HEK293 (cell line): ENCODE results near the gene EVC.

ENCODE experiments used
- CTCF ChIA-PET: fragments of 350-600 bp; formaldehyde crosslinking; extraction: SDS; loops from one replicate; lab custom pipeline; 2021; ENCODE audit warnings: antibody characterized with exemption; lab: Yijun Ruan, JAX
- POLR2A ChIA-PET: fragments of 300-600 bp; formaldehyde crosslinking; extraction: SDS; loops from one replicate; lab custom pipeline; 2020; ENCODE audit warnings: antibody characterized with exemption, inconsistent platforms; lab: Yijun Ruan, JAX
- H3K27ac ChIP-seq: fragments of 200-500 bp; sonication (Bioruptor generic); 2 replicates; pipeline ENCODE4 v1.5.1; 2014; ENCODE audit warnings: low read depth, low read length, control low read depth, inconsistent platforms; ENCODE audit errors: extremely low read depth
- H3K36me3 ChIP-seq, 2 experiments: fragments of 200-500 bp in 1 of 2; sonication (Bioruptor generic) in 1 of 2; 1 replicate in 1 of 2; 2 replicates in 1 of 2; pipeline ENCODE4 v1.5.1; 2014 to 2017; ENCODE audit warnings: inconsistent platforms in 2 of 2, low read length in 2 of 2; ENCODE audit not compliant: control insufficient read depth in 2 of 2, insufficient read depth in 1 of 2
- H3K4me1 ChIP-seq: fragments of 200-500 bp; sonication (Bioruptor generic); 2 replicates; pipeline ENCODE4 v1.5.1; 2014; ENCODE audit warnings: mild to moderate bottlenecking, low read length, inconsistent platforms; ENCODE audit not compliant: control insufficient read depth, insufficient read depth
- H3K4me3 ChIP-seq: 2 replicates; pipeline ENCODE4 v1.5.1; 2011; ENCODE audit warnings: low read depth, mild to moderate bottlenecking, control low read depth, low read length, moderate library complexity
- H3K9me3 ChIP-seq: fragments of 200-500 bp; sonication (Bioruptor generic); 2 replicates; pipeline ENCODE4 v1.5.1; 2014; ENCODE audit warnings: low read depth, low read length, inconsistent platforms; ENCODE audit not compliant: control insufficient read depth, insufficient read depth
- BCL11A ChIP-seq: fragments of 450-650 bp; formaldehyde crosslinking; IDR thresholded peaks from 2 replicates; pipeline ENCODE4 v1.5.1; 2016; ENCODE audit warnings: low read depth, missing biosample characterization, missing genetic modification characterization
- EGR2 ChIP-seq: fragments of 450-650 bp; formaldehyde crosslinking; IDR thresholded peaks from 2 replicates; pipeline ENCODE4 v1.5.1; 2016; ENCODE audit warnings: low read depth, missing biosample characterization, missing genetic modification characterization
- FEZF1 ChIP-seq: fragments of 450-650 bp; formaldehyde crosslinking; IDR thresholded peaks from 2 replicates; pipeline ENCODE4 v1.5.1; 2016; ENCODE audit warnings: missing biosample characterization, missing genetic modification characterization
- KLF10 ChIP-seq: fragments of 450-650 bp; IDR thresholded peaks from 2 replicates; pipeline ENCODE4 v1.5.1; 2018; ENCODE audit warnings: missing biosample characterization, mild to moderate bottlenecking, missing genetic modification characterization
- RBAK ChIP-seq: fragments of 450-650 bp; formaldehyde crosslinking; IDR thresholded peaks from 2 replicates; pipeline ENCODE4 v1.5.1; 2016; ENCODE audit warnings: missing biosample characterization, missing genetic modification characterization
- SCRT1 ChIP-seq: fragments of 450-650 bp; formaldehyde crosslinking; IDR thresholded peaks from 2 replicates; pipeline ENCODE4 v1.5.1; 2016; ENCODE audit warnings: missing biosample characterization, missing genetic modification characterization, borderline replicate concordance
- ZBTB26 ChIP-seq: fragments of 450-650 bp; formaldehyde crosslinking; optimal IDR thresholded peaks from 2 replicates; pipeline ENCODE3; 2016; ENCODE audit warnings: missing biosample characterization, mild to moderate bottlenecking, missing genetic modification characterization
- ZBTB8A ChIP-seq: fragments of 450-650 bp; formaldehyde crosslinking; IDR thresholded peaks from 2 replicates; pipeline ENCODE4 v1.5.1; 2016; ENCODE audit warnings: missing biosample characterization, missing genetic modification characterization
- ZFP41 ChIP-seq: fragments of 450-650 bp; formaldehyde crosslinking; IDR thresholded peaks from 2 replicates; pipeline ENCODE4 v1.5.1; 2016; ENCODE audit warnings: missing biosample characterization, missing genetic modification characterization, borderline replicate concordance
- ZIC2 ChIP-seq: fragments of 450-650 bp; formaldehyde crosslinking; IDR thresholded peaks from 2 replicates; pipeline ENCODE4 v1.5.1; 2016; ENCODE audit warnings: missing biosample characterization, missing genetic modification characterization
- ZNF132 ChIP-seq: fragments of 450-650 bp; formaldehyde crosslinking; IDR thresholded peaks from 2 replicates; pipeline ENCODE4 v1.5.1; 2017; ENCODE audit warnings: missing biosample characterization, missing genetic modification characterization, borderline replicate concordance
- ZNF175 ChIP-seq: fragments of 450-650 bp; formaldehyde crosslinking; IDR thresholded peaks from 2 replicates; pipeline ENCODE4 v1.5.1; 2016; ENCODE audit warnings: missing biosample characterization, missing genetic modification characterization
- ZNF211 ChIP-seq: fragments of 450-650 bp; formaldehyde crosslinking; IDR thresholded peaks from 2 replicates; pipeline ENCODE4 v1.5.1; 2016; ENCODE audit warnings: low read depth, missing biosample characterization, missing genetic modification characterization
- ZNF23 ChIP-seq: fragments of 450-650 bp; formaldehyde crosslinking; IDR thresholded peaks from 2 replicates; pipeline ENCODE4 v1.5.1; 2016; ENCODE audit warnings: missing biosample characterization, missing genetic modification characterization, borderline replicate concordance
- ZNF274 ChIP-seq, 2 experiments: fragments of 200-500 bp in 1 of 2; fragments of 450-650 bp in 1 of 2; sonication (Bioruptor generic) in 1 of 2; formaldehyde crosslinking in 1 of 2; IDR thresholded peaks; 2 replicates each; pipeline versions ENCODE4 v1.5.1 to v1.6.1; 2014 to 2016; ENCODE audit warnings: borderline replicate concordance in 1 of 2, inconsistent platforms in 1 of 2, low read length in 1 of 2, missing biosample characterization in 1 of 2, missing genetic modification characterization in 1 of 2
- ZNF280C ChIP-seq: fragments of 450-650 bp; formaldehyde crosslinking; IDR thresholded peaks from 2 replicates; pipeline ENCODE4 v1.5.1; 2016; ENCODE audit warnings: missing biosample characterization, missing genetic modification characterization
- ZNF311 ChIP-seq: fragments of 450-650 bp; formaldehyde crosslinking; IDR thresholded peaks from 2 replicates; pipeline ENCODE4 v1.5.1; 2017; ENCODE audit warnings: missing biosample characterization, missing genetic modification characterization, borderline replicate concordance
- ZNF513 ChIP-seq: fragments of 450-650 bp; IDR thresholded peaks from 2 replicates; pipeline ENCODE4 v1.5.1; 2018; ENCODE audit warnings: missing biosample characterization, missing genetic modification characterization
- ZNF623 ChIP-seq: fragments of 450-650 bp; formaldehyde crosslinking; IDR thresholded peaks from 2 replicates; pipeline ENCODE4 v1.5.1; 2016; ENCODE audit warnings: missing biosample characterization, missing genetic modification characterization
- ZNF629 ChIP-seq: fragments of 450-650 bp; formaldehyde crosslinking; IDR thresholded peaks from 2 replicates; pipeline ENCODE4 v1.5.1; 2017; ENCODE audit warnings: missing biosample characterization, missing genetic modification characterization
- ZNF707 ChIP-seq: fragments of 450-650 bp; formaldehyde crosslinking; IDR thresholded peaks from 2 replicates; pipeline ENCODE4 v1.5.1; 2016; ENCODE audit warnings: missing biosample characterization, missing genetic modification characterization
- ZNF777 ChIP-seq: fragments of 450-650 bp; formaldehyde crosslinking; IDR thresholded peaks from 2 replicates; pipeline ENCODE4 v1.5.1; 2017; ENCODE audit warnings: missing biosample characterization, missing genetic modification characterization, borderline replicate concordance
- TF ChIP-seq, protein P1 (sequence below): fragments of 450-650 bp; formaldehyde crosslinking; IDR thresholded peaks from 2 replicates; pipeline ENCODE4 v1.5.1; 2016; ENCODE audit warnings: missing biosample characterization, missing genetic modification characterization

Gene EVC

GRCh38 chr4:5845035-5845905 lies 134.3 kb downstream of the EVC start:
- Histone ChIP-seq H3K4me1 (no peaks in the 10 kb centered on the region), H3K4me3 (no peak overlapping the region), H3K36me3 (peaks cover 0 to 3% of the 10 kb centered on the region in 2 experiments; a peak in 1 of 3 replicates), H3K27ac (no peak overlapping the region), H3K9me3 (no peaks in the 10 kb centered on the region)
- ChIA-PET CTCF (no interaction called here), POLR2A (no interaction called here)
- TF ChIP-seq, protein P1, sequence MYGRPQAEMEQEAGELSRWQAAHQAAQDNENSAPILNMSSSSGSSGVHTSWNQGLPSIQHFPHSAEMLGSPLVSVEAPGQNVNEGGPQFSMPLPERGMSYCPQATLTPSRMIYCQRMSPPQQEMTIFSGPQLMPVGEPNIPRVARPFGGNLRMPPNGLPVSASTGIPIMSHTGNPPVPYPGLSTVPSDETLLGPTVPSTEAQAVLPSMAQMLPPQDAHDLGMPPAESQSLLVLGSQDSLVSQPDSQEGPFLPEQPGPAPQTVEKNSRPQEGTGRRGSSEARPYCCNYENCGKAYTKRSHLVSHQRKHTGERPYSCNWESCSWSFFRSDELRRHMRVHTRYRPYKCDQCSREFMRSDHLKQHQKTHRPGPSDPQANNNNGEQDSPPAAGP = no peak
- TF ChIP-seq SCRT1 (tag by site-specific recombination) (no peak), ZIC2 (tag by site-specific recombination) (peak; percentile 65), ZNF274 (IDR thresholded peaks at IDR 0.05; ENCODE audit: low read length) (no peak), ZNF274 (tag by site-specific recombination; IDR thresholded peaks at IDR 0.05; ENCODE audit: borderline replicate concordance) (no peak), ZNF311 (tag by site-specific recombination) (no peak)

GRCh38 chr4:5851637-5852301 lies 140.8 kb downstream of the EVC start:
- ChIA-PET POLR2A (no interaction called here), CTCF (no interaction called here)
- peaks cover 0 to 3% of the 10 kb centered on the region in 2 experiments; a peak in 1 of 3 replicates for H3K36me3 ChIP-seq
- peak; percentile 94 for TF ChIP-seq ZNF513
- no peak for TF ChIP-seq ZNF280C (tag by site-specific recombination)
- TF ChIP-seq EGR2 (tag by site-specific recombination) = peak; percentile 57; the same call in 1 of the 2 replicates
- H3K4me3 ChIP-seq = no peak overlapping the region
- no peak overlapping the region for H3K27ac ChIP-seq
- H3K4me1 ChIP-seq = no peaks in the 10 kb centered on the region
- no peaks in the 10 kb centered on the region for H3K9me3 ChIP-seq

- Histone ChIP-seq H3K4me1 (no peaks in the 10 kb centered on the region), H3K4me3 (no peak overlapping the region), H3K27ac (no peak overlapping the region), H3K9me3 (no peaks in the 10 kb centered on the region), H3K36me3 (peaks cover 0 to 3% of the 10 kb centered on the region in 2 experiments; a peak in 1 of 3 replicates)
- CTCF ChIA-PET = interaction anchor here (0.7 kb wide), 1 partner anchor 9 kb away, joined by 3 read pairs; no protein-coding TSS in a partner anchor
- POLR2A ChIA-PET = no interaction called here
- TF ChIP-seq ZNF629 (tag by site-specific recombination) (no peak), ZBTB8A (tag by site-specific recombination) (no peak), ZNF623 (tag by site-specific recombination) (no peak), ZBTB26 (tag by site-specific recombination) (no peak), RBAK (no peak), KLF10 (no peak), ZNF211 (tag by site-specific recombination) (no peak), ZFP41 (tag by site-specific recombination) (no peak), FEZF1 (tag by site-specific recombination) (no peak), ZNF175 (tag by site-specific recombination) (no peak), ZNF132 (tag by site-specific recombination) (no peak), ZNF777 (no peak), ZNF23 (tag by site-specific recombination) (no peak), BCL11A (tag by site-specific recombination) (no peak), ZNF707 (tag by site-specific recombination) (no peak)
Observed at GRCh38 chr4:5852523-5853202, 141.7 kb downstream of the EVC start.
